Measurements from ENCODE around the gene TRIM50. TPM values are rescaled to one million over a fixed set of nuclear protein-coding genes. Genes with fewer than 3 reads are reported as not detected.
"Not testable (repeated sequence)": the region's sequence is repeated elsewhere in the genome, so short reads cannot be mapped to it uniquely, and the experiment has no call there.

Gene TRIM50
- not detected in 2 replicates for total RNA-seq (2012; rRNA removed)
- polyA plus RNA-seq (2012; rRNA removed) = not detected in 2 replicates
- polyA plus RNA-seq (2012; cell fraction: cytosol; rRNA removed) = not detected in 2 replicates
- not detected in 2 replicates for polyA plus RNA-seq (2012; cell fraction: nucleus; rRNA removed; ENCODE audit: low replicate concordance)
- percentile 9 among the genes with signal in this experiment for Bru-seq, nascent RNA
- BruChase-seq, experiment 1, labeled RNA remaining after a 6-hour chase = percentile 16 among the genes with signal in this experiment
- percentile 11 among the genes with signal in this experiment for BruChase-seq, experiment 2, labeled RNA remaining after a 2-hour chase
- long read RNA-seq = 0 reads

DNA sequence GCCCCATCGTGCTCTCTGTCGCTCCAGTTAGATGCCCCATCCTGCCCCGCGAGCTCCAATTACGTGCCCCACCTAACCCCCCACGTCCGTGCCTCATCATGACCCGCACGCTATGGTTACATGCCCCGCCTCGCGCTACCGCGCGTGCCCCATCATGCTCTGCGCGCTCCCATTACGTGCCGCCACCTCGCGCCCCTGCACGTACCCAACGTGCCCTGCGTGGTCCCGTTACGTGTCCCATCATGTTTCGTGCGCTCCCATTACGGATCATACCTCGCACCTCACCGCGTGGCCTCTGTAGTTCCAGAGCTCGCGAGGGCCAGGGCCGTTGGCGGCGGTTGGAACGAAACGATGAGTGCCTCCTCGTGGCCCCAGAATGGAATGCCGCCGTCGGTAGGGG, at the start of gene TRIM50, which contains the start of gene FKBP6:
TRIM50 (minus strand) TSS at position 161 of the 400 bp plus-strand sequence. CDS start 3,295 bp downstream, outside the sequence.
FKBP6 (plus strand) TSS at position 240 of the 400 bp plus-strand sequence. CDS start 268 bp downstream, outside the sequence.
- H3K4me3 ChIP-seq (ENCODE audit: insufficient read depth, low read depth, low read length); H2BK20ac ChIP-seq (ENCODE audit: low read depth, low read length); H3K27me3 ChIP-seq (ENCODE audit: control insufficient read depth, insufficient read depth, low read length); H3K9me3 ChIP-seq (ENCODE audit: control insufficient read depth, insufficient read depth, low read length); H3K4me1 ChIP-seq (ENCODE audit: control insufficient read depth, insufficient read depth, low read length); H3K4ac ChIP-seq (ENCODE audit: low read depth, low read length); ATAC-seq (ENCODE audit: low read depth); H3K9me1 ChIP-seq (ENCODE audit: insufficient read depth, low read length); H2AFZ ChIP-seq (replicated peaks; ENCODE audit: low read length, poor library complexity); H2BK120ac ChIP-seq (ENCODE audit: low read depth, low read length); H2AK5ac ChIP-seq (ENCODE audit: low read depth, low read length); dilution Hi-C loops (cut with HindIII; ENCODE audit: low sequenced_read_pairs, unreplicated experiment); H3K56ac ChIP-seq (ENCODE audit: extremely low read depth, insufficient read depth, low read length); intact Hi-C loops (cut with micrococcal nuclease); in situ Hi-C loops (cut with MboI; ENCODE audit: low sequenced_read_pairs); H4K91ac ChIP-seq (ENCODE audit: insufficient read depth, low read depth, low read length); H2BK5ac ChIP-seq (ENCODE audit: low read depth, low read length, poor library complexity, severe bottlenecking); H3K36me3 ChIP-seq (ENCODE audit: control insufficient read depth, insufficient read depth, low read length); DNase-seq; H4K8ac ChIP-seq (ENCODE audit: low read depth in 2 of 2, low read length in 2 of 2); H4K20me1 ChIP-seq (ENCODE audit: insufficient read depth, low read length); POLR2A ChIA-PET (ENCODE audit: unreplicated experiment); H2BK15ac ChIP-seq (ENCODE audit: low read depth, low read length); H4K5ac ChIP-seq (ENCODE audit: low read depth, low read length); H2AK9ac ChIP-seq (replicated peaks; ENCODE audit: low read depth, low read length, poor library complexity); CTCF ChIA-PET; H3K14ac ChIP-seq (replicated peaks; ENCODE audit: low read depth, low read length); H3K79me1 ChIP-seq (ENCODE audit: low read depth in 1 of 2, low read length in 2 of 2); BruUV-seq (replicated peaks); H3K23ac ChIP-seq (ENCODE audit: low read depth, low read length); H3K18ac ChIP-seq (ENCODE audit: low read depth, low read length); H3K27ac ChIP-seq (ENCODE audit: insufficient read depth, low read length); H3K4me2 ChIP-seq (ENCODE audit: low read depth, low read length); H3K9ac ChIP-seq (ENCODE audit: low read depth, low read length): not testable (repeated sequence)
- WGBS, 2 experiments (ENCODE audit: extremely low coverage in 2 of 2, insufficient read length in 1 of 2) = 94% methylated on average over 16 of the region's 43 CpGs; no CpG with 5 or more reads in 1 of the 2 experiments
